Liver (tissue), 1 donor: Measurements from ENCODE around the gene TFB2M.

Experiments used
- MAX ChIP-seq: IDR thresholded peaks from 2 replicates; pipeline ENCODE4 v1.6.1; 2016; ENCODE audit warnings: antibody characterized with exemption
- YY1 ChIP-seq: IDR thresholded peaks from 2 replicates; pipeline ENCODE4 v1.6.1; 2016; ENCODE audit warnings: antibody characterized with exemption, mild to moderate bottlenecking

GRCh38 chr1:246534114-246534513, 31.9 kb downstream of the TFB2M start:
- TF ChIP-seq YY1 (no peak), MAX (no peak)
